Neural crest cell (in vitro differentiated cells): ENCODE data around the gene NTN4. TPM values are rescaled to one million over a fixed set of nuclear protein-coding genes. Genes with fewer than 3 reads are reported as not detected.
A peak's percentile ranks its signal among the peaks of the same experiment; 100 is the strongest.
"Not testable (repeated sequence)": the region's sequence is repeated elsewhere in the genome, so short reads cannot be mapped to it uniquely, and the experiment has no call there.

ENCODE experiments used
- DNase-seq: peaks from one replicate; pipeline ENCODE4 v3.0.0; 2021; ENCODE audit warnings: low read depth, mixed read lengths, low spot score
- H3K27ac Mint-ChIP-seq: one replicate; pipeline ENCODE4 v1.8.0; 2021; ENCODE audit warnings: mild to moderate bottlenecking, mixed read lengths; ENCODE audit not compliant: unreplicated experiment
- H3K27me3 Mint-ChIP-seq: 2 replicates; pipeline ENCODE4 v1.8.0; 2021; ENCODE audit warnings: low read depth, mild to moderate bottlenecking, mixed read lengths
- H3K36me3 Mint-ChIP-seq: 2 replicates; pipeline ENCODE4 v1.8.0; 2021; ENCODE audit warnings: low read depth, mild to moderate bottlenecking, mixed read lengths
- H3K4me1 Mint-ChIP-seq: 2 replicates; pipeline ENCODE4 v1.8.0; 2021; ENCODE audit warnings: mixed read lengths
- H3K4me3 Mint-ChIP-seq: one replicate; pipeline ENCODE4 v1.8.0; 2021; ENCODE audit warnings: mild to moderate bottlenecking, mixed read lengths
- H3K9me3 Mint-ChIP-seq: 2 replicates; pipeline ENCODE4 v1.8.0; 2021; ENCODE audit warnings: mixed read lengths
- CTCF ChIP-seq: fragments of 200-600 bp; sonication (generic); conservative IDR thresholded peaks from 2 replicates; pipeline ENCODE4 v1.5.0; 2021; ENCODE audit warnings: antibody characterized with exemption, mild to moderate bottlenecking
- total RNA-seq: library from RNA; stranded (reverse); gene quantifications from 2 replicates; pipeline ENCODE4 v1.2.1, GENCODE V29; 2021

Gene NTN4
- total RNA-seq, 1 donor from 2014 or later, result 6.0 TPM

- no peak for DNase-seq
- Mint-ChIP-seq H3K9me3 (no peaks in the 10 kb centered on the region), H3K4me3 (no peak overlapping the region), H3K4me1 (peaks cover 3% of the 10 kb centered on the region), H3K27ac (no peak overlapping the region), H3K27me3 (peaks cover 23% of the 10 kb centered on the region), H3K36me3 (no peaks in the 10 kb centered on the region)
- no peak for TF ChIP-seq CTCF
Observed at GRCh38 chr12:95834572-95834971, 44.0 kb upstream of the NTN4 start.

GRCh38 chr12:95830335-95831089 is 39.9 kb upstream of the NTN4 start:
- H3K4me1 Mint-ChIP-seq, result peaks cover 21% of the 10 kb centered on the region
- no peaks in the 10 kb centered on the region for H3K9me3 Mint-ChIP-seq
- H3K4me3 Mint-ChIP-seq, result no peak overlapping the region
- H3K27me3 Mint-ChIP-seq, result peaks cover 3% of the 10 kb centered on the region
- H3K36me3 Mint-ChIP-seq, result no peaks in the 10 kb centered on the region
- no peak for TF ChIP-seq CTCF
- DNase-seq, result no peak
- H3K27ac Mint-ChIP-seq, result no peak overlapping the region

- Mint-ChIP-seq H3K36me3 (no peaks in the 10 kb centered on the region), H3K27me3 (no peaks in the 10 kb centered on the region), H3K4me3 (no peak overlapping the region), H3K9me3 (no peaks in the 10 kb centered on the region), H3K4me1 (peaks cover 21% of the 10 kb centered on the region), H3K27ac (no peak overlapping the region)
- TF ChIP-seq CTCF, result no peak
- no peak for DNase-seq
Observed at GRCh38 chr12:95829395-95829794, 38.8 kb upstream of the NTN4 start.

- Mint-ChIP-seq H3K36me3 (no peaks in the 10 kb centered on the region), H3K4me1 (no peaks in the 10 kb centered on the region), H3K27ac (no peak overlapping the region), H3K27me3 (no peaks in the 10 kb centered on the region), H3K9me3 (peaks cover 3% of the 10 kb centered on the region), H3K4me3 (no peak overlapping the region)
- DNase-seq, result no peak
- TF ChIP-seq CTCF, result peak; percentile 62
Observed at GRCh38 chr12:95820096-95820703, 29.6 kb upstream of the NTN4 start.

GRCh38 chr12:95815632-95816212 is 25.2 kb upstream of the NTN4 start:
- DNase-seq, result no peak
- TF ChIP-seq CTCF, result peak; percentile 83
- Mint-ChIP-seq H3K4me1 (no peaks in the 10 kb centered on the region), H3K9me3 (peaks cover 3% of the 10 kb centered on the region), H3K27me3 (peaks cover 13% of the 10 kb centered on the region), H3K4me3 (no peak overlapping the region), H3K36me3 (no peaks in the 10 kb centered on the region), H3K27ac (no peak overlapping the region)

GRCh38 chr12:95812155-95812554 is 21.6 kb upstream of the NTN4 start:
- peaks cover 13% of the 10 kb centered on the region for H3K27me3 Mint-ChIP-seq
- H3K4me3 Mint-ChIP-seq, H3K27ac Mint-ChIP-seq, H3K36me3 Mint-ChIP-seq, DNase-seq, H3K9me3 Mint-ChIP-seq, H3K4me1 Mint-ChIP-seq: not testable (repeated sequence)
